IPS-18c (cell line): Measurements from ENCODE around the gene TMC7.

Source experiments
- H3K4me3 ChIP-seq: 2 replicates; pipeline ENCODE4 v1.7.0; 2013; ENCODE audit warnings: low read depth, mild to moderate bottlenecking, low read length, moderate library complexity; ENCODE audit not compliant: insufficient read depth
- H3K9me3 ChIP-seq: one replicate; pipeline ENCODE4 v1.6.1; 2013; ENCODE audit warnings: mild to moderate bottlenecking, low read length, moderate library complexity; ENCODE audit not compliant: control insufficient read depth, insufficient read depth

TMC7 gene

DNA sequence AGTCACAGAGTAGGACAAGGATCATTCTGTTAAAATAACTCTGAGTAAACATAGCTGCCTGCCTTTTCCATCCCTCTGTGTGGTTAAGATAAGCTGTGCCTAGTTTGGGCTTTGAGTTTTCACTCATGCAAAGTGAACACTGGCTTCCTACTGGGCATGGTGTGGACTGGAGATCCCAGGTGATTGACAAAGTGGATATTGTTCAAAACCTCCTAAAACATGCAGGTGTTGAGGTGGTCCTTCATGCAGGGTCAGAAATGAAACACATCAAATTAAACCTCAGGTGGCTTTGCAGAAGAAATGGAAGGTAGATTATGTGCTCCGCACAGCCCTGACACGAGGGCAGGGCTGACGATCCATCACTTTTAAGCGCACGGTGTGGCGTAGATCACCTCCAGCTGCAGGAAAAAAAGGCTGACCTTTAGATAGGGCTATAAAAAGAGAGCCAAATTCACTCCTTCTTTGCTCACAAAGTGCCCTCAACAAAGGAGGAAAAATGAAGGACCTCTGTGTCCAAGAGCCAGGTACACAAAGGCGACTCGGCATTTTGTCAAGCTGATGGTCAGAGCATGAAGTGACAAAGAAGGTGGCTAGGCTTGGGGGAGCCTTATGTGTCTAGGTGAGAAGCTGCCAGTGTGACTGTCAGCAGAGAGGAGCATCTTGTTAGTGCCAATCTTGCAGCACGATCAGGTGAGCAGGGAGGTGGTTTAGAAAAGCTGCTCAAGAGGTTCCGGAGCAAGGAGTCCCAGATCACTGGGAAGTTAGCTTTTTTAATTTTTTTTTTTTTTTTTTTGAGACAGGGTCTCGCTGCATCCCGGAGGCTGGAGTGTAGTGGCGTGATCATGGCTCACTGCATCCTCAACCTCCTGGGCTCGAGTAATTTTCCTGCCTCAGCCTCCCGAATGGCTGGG, 110.2 kb downstream of the TMC7 start:
- Histone ChIP-seq H3K9me3 (peaks cover 4% of the 10 kb centered on the region), H3K4me3 (no peak overlapping the region)

DNA sequence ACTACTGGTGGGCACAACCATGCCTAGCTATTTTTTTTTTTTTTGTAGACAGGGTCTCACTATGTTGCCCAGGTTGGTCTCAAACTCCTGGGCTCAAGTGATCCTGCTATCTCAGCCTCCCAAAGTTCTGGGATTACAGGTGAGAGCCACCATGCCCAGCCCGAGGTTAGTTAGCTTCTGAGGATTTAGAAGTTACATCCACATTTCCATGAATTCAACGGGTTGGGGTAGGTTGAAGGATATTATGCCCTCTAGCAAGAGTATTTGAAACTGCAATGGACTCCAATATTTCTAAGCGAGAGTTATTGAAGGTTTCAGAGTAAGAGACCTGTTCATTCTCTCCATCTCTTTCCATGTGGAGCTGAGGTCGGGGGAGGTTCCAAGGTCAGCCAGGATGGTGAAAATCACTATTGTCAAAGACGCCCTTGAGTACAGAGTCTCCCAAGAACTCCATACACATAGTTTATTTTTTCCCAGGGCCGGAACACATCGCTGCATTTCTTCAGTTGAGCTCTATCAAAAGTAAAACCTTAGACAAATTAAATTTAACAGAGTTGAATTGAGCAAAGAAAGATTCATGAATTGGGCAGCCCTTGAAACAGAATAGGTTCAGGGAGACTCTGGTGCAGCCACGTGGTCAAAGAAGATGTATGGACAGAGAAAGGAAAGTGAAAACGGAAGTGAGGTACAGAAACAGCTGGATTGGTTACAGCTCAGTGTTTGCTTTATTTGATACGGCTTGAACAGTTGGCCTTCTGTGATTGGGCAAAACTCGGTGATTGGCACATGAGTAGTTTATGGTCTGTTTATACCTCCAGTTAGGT, 111.0 kb downstream of the TMC7 start:
- H3K9me3 ChIP-seq, result peaks cover 4% of the 10 kb centered on the region
- no peak overlapping the region for H3K4me3 ChIP-seq

DNA sequence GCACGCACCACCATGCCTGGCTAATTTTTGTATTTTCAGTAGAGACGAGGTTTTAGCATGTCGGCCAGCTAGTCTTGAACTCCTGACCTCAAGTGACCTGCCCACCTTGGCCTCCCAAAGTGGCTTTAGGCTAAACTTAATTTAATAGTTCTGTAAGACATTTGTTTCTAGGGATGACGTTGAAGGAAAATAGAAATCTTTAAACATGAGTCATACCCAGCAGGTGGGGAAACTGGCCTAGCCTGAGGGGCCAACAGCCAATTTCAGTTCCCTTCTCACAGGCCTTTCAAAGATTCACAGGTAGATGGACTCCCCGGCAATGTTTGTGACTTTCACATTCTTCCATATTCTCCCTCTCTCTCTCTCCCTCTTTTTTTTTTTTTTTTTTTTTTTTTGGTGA, 111.9 kb downstream of the TMC7 start:
- H3K9me3 ChIP-seq, result peaks cover 4% of the 10 kb centered on the region
- no peak overlapping the region for H3K4me3 ChIP-seq

DNA sequence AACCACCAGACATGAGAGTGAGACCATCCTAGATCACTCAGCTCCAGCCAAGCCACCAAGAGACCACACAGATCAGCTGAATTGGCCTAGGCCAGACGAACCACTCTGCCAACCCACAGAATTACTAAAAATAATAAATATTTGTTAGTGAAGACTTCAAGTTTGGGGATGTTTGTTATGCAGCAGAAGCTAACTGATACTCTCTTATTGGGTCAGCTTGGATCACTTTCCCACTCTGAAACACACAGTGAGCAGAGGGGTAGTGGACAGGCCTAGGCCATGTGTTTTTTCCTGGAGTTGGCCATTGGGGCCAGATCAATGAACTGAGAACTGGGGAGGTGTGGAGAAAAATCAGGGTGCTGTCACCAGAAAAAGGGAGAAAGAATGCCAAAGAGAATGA, 114.4 kb downstream of the TMC7 start:
- no peak overlapping the region for H3K4me3 ChIP-seq
- H3K9me3 ChIP-seq, result peaks cover 4% of the 10 kb centered on the region

DNA sequence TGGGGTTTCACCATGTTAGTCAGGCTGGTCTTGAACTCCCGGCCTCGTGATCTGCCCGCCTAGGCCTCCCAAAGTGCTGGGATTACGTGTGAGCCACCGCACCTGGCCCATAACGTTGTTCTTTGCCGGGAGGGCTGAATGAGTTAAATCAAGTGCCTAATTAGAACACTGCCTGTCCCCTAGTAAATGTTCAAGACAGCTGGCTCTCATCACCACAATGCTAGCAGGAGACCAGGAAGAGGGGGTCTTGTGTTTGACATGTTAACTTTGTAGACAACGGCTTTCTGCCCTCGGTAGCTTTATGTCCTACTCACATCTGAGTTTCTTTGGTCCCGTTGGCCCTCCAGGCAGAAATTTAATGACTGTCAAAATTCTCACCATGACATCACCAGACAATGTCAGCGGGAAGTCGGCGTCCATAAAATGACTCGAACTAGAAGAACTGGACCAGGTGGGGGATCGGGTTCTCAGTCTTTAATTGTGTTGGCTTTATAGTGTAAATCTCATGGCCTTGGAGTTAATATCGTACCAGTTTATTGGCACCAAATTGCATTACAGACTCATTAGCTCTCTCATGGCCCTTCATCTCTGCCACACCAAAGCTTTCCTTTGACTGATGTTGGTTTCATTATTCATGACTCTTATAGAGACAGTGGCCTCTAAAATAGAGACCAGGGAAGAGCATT, 118.6 kb downstream of the TMC7 start:
- Histone ChIP-seq H3K4me3 (no peak overlapping the region), H3K9me3 (no peaks in the 10 kb centered on the region)

DNA sequence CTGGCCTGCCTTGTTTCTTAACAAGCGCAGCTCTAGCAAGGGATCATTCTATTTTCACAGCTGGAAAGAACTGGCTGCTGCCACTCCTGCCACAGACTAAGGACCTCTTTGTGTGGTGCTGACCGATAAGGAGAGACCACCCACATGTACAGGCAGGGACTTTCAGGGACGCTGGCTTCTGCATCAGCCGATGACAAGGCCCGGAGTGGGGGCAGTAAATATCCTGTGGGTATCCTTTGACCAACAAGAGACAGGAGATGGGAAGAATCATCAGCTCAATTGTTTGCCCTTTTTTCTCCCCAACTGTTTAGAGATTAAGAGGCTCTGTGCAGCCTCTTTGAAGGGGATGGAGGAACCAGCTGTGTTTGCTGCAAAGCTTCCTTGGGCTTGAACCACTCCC, 120.9 kb downstream of the TMC7 start:
- no peaks in the 10 kb centered on the region for H3K9me3 ChIP-seq
- H3K4me3 ChIP-seq, result no peak overlapping the region

DNA sequence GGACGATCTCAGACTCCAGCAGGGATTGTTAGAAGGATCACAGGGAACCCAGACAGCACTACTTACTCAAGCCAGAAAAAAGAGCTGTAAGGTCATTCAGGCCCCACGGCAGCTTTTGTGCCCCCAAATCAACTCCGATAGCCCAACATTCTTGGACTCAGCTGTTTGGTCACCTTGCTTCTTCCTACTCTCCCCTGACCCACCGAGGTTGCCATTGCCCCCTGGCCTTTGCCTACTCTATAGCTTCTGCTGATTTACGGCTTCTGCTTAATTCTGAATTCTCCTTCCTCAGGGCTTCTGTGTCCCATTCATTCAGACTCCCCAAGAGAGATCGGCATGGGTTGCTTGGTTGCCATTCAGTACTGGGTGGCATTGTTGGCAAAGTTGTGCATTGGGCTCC, 121.4 kb downstream of the TMC7 start:
- H3K4me3 ChIP-seq, result no peak overlapping the region

DNA sequence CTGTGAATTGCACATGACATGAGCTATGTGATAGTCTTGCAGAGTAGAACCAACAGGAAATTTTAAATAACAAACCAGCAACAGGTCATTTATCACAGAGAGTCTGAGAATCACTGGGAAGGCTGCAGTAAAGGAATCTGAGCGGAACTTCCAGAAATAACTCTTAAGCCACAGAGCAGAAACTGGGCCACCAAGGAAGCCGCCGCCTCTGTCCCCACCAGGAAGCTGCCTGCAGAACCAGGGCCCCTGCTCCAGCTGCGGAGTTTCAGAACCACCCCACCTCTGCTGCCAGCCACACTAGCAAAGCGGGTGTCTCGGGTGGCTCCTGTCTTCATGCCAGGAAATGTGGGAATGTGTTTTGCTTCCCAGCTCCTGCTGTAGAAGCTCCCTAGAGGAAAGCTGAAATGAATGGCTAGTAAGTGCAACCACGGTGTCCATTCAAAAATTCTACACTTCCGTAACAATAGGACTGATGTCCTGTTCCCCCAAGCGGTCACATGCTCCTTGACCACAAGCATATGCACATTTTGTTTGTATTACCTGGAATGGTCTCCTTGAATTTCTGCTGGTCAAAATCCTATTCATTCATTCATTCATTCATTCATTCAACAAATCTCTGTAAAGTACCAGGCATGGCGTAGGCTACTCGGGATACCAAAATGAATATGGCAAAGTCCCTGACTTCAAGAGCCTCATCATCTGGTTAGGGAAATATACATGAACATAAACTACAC, 122.3 kb downstream of the TMC7 start:
- Histone ChIP-seq H3K4me3 (no peak overlapping the region), H3K9me3 (no peaks in the 10 kb centered on the region)

More for the DNA sequence above, 121.4 kb downstream of the TMC7 start:
- H3K9me3 ChIP-seq, result no peaks in the 10 kb centered on the region

DNA sequence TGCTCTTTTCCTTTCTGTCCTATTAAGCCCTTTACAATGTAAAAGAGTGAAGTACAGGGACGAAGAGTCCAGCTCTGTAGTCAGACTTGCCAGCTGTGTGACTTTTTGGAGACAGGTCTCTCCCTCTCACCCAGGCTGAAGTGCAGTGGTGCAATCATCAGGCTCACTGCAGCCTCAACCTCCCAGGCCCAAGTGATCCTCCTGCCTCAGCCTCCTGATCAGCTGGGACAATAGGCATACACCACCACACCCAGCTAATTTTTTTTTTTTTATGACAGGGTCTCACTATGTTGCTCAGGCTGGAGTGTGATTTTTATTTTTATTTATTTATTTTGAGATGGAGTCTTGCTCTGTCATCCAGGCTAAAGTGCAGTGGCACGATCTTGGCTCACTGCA, 122.9 kb downstream of the TMC7 start:
- Histone ChIP-seq H3K4me3 (no peak overlapping the region), H3K9me3 (no peaks in the 10 kb centered on the region)

DNA sequence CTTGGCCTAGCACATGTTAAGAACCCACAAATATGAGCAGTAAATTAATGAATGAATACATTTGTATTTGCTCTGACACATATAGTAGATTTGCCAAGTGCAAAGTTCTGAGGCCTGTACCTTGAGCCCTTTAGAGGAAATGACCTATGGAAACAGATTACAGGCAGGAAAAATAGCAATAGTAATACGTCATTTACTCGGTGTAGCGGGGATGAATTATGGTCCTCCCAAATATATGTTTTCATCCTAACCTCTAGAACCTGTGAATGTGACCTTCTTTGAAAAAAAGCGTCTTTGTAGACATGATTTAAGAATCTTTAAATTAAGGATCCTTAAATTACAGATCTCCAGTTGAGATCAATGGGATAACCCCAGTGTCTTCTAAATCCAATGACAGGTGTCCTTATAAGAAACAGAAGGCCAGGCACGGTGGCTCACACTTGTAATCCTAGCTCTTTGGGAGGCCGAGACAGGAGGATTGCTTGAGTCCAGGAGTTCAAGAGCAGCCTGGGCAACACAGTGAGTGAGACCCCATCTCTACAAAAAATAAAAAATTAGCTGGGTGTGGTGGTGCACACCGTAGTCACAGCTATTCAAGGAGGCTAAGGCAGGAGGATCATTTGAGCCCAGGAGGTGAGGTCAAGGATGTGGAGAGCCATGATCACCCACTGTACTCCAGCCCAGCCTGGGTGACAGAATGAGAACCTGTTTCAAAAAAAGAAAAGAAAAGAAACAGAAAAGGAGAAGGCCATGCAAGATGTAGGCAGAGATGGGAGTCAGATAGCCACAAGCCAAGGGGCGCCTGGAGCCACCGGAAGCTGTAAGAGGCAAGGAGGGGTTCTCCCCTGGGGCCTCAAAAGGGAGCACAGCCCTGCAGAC, 124.9 kb downstream of the TMC7 start:
- H3K9me3 ChIP-seq, result no peaks in the 10 kb centered on the region

DNA sequence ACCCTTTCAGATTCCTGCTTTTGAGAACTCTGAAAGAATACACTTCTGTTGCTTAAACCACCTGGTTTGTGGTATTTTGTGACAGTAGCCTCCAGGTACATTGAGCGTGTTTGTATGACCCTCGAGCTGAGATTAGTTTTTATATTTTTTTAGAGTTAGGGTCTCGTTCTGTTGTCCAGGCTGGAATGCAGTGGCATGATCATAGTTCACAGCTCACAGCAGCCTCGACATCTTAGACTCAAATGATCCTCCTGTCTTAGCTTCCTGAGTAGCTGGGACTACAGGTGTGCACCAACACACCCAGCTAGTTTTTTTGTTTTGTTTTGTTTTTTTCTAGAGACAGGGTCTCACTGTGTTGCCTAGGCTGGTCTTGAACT, 125.5 kb downstream of the TMC7 start:
- Histone ChIP-seq H3K4me3 (no peak overlapping the region), H3K9me3 (no peaks in the 10 kb centered on the region)

More for the DNA sequence above, 124.9 kb downstream of the TMC7 start:
- no peak overlapping the region for H3K4me3 ChIP-seq

DNA sequence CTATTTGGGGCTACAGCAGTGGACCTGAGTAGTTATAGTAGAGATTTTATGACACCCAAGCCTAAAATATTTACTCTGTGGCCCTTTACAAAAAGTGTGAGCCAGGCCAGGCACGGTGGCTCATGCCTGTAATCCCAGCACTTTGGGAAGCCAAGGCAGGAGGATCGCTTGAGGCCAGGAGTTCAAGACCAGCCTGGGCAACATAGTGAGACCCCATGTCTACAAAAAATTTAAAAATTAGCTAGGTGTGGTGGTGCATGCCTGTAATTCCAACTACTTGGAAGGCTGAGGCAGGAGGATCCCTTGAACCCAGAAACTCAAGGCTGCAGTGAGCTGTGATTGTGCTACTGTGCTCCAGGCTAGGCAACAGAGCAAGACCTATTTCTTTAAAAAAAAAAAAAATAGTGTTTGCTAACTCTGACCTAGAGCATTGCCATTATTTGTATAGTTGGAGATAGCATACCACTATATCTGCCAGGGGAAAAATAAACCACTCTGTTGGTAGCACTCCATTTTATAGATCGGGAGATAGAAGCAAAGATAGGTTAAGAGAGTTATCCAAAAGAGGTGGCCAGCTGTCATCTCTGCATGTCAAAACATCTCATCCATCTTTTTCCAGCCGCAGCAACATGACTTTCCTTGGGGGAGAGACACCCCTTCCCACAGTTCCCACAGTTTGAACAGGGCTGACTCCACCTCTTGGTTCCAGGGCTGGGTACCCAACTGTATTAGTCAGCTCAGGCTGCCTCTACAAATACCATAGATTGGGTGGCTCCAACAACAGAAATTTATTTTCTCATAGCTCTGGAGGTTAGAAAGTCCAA, 127.0 kb downstream of the TMC7 start:
- H3K9me3 ChIP-seq, result peaks cover 2% of the 10 kb centered on the region
- no peak overlapping the region for H3K4me3 ChIP-seq

DNA sequence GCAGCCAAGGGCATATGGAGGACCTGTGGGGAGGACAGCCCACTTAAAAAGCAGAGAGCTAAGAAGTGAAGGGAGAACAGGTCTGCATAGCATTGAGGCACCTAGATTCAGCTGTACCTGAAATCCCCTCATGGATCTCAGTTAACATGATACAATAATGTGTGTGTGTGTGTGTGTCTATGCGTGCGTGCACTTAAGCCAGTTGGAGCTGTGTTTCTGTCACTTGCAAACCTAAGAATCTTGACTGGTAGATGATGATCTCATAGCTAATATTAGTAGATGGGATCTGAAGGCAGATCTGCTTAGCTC, 128.3 kb downstream of the TMC7 start:
- Histone ChIP-seq H3K4me3 (no peak overlapping the region), H3K9me3 (peaks cover 2% of the 10 kb centered on the region)
